PC-3 (cell line): ENCODE measurements around the gene PTGS1. TPM values are rescaled to one million over a fixed set of nuclear protein-coding genes. Genes with fewer than 3 reads are reported as not detected.
A peak's percentile ranks its signal among the peaks of the same experiment; 100 is the strongest.

ENCODE experiments used
- ATAC-seq: fragments of 200-7000 bp; cut with Tn5 transposase; 2 replicates; pipeline ENCODE4 v1.9.1; 2020; ENCODE audit warnings: mild to moderate bottlenecking, moderate library complexity
- BruUV-seq: library from RNA; stranded (reverse); fragments of 400-500 nt; replicated peaks from 2 replicates; lab custom pipeline; 2021; lab: Mats Ljungman, UMichigan
- CTCF ChIA-PET: fragments of 300-600 bp; sonication (Branson Sonifier 250); formaldehyde crosslinking; loops from one replicate; lab custom pipeline; 2022; ENCODE audit warnings: antibody characterized with exemption; lab: Charles Lee
- POLR2A ChIA-PET: fragments of 300-600 bp; sonication (Branson Sonifier 250); formaldehyde crosslinking; loops from one replicate; lab custom pipeline; 2022; ENCODE audit warnings: antibody characterized with exemption; ENCODE audit not compliant: unreplicated experiment; lab: Charles Lee
- DNase-seq: peaks from one replicate; pipeline ENCODE4 v3.0.0-alpha.2; 2015
- H2AFZ ChIP-seq: fragments of 300-600 bp; sonication (generic); 2 replicates; pipeline ENCODE4 v1.6.0; 2016; ENCODE audit warnings: antibody characterized with exemption, low read length
- H3F3A ChIP-seq: fragments of 300-600 bp; sonication (generic); one replicate; pipeline ENCODE4 v1.6.0; 2017; ENCODE audit warnings: antibody characterized with exemption, low read length, control low read depth, mild to moderate bottlenecking; ENCODE audit not compliant: unreplicated experiment
- H3K27ac ChIP-seq: fragments of 300-600 bp; sonication (generic); 2 replicates; pipeline ENCODE4 v1.5.1; 2016; ENCODE audit warnings: mild to moderate bottlenecking, low read length
- H3K27me3 ChIP-seq: fragments of 300-600 bp; sonication (generic); 2 replicates; pipeline ENCODE4 v1.6.1; 2016; ENCODE audit warnings: low read length, mixed read lengths
- H3K36me3 ChIP-seq: fragments of 300-600 bp; sonication (generic); 2 replicates; pipeline ENCODE4 v1.6.1; 2016; ENCODE audit warnings: low read depth, mixed run types, low read length, mixed read lengths
- H3K4me1 ChIP-seq: fragments of 300-600 bp; sonication (generic); 2 replicates; pipeline ENCODE4 v1.5.1; 2016; ENCODE audit warnings: low read length; ENCODE audit not compliant: insufficient read depth
- H3K4me2 ChIP-seq: fragments of 300-600 bp; sonication (generic); 2 replicates; pipeline ENCODE4 v1.6.0; 2016; ENCODE audit warnings: low read length
- H3K4me3 ChIP-seq: fragments of 300-600 bp; sonication (generic); 2 replicates; pipeline ENCODE4 v1.5.1; 2016; ENCODE audit warnings: mild to moderate bottlenecking, low read length, mixed read lengths
- H3K79me2 ChIP-seq: fragments of 300-600 bp; sonication (generic); 2 replicates; pipeline ENCODE4 v1.6.1; 2017; ENCODE audit warnings: low read length, mixed read lengths
- H3K9ac ChIP-seq: fragments of 300-600 bp; sonication (generic); 2 replicates; pipeline ENCODE4 v1.6.0; 2016; ENCODE audit warnings: mild to moderate bottlenecking, low read length
- H3K9me2 ChIP-seq: fragments of 300-600 bp; sonication (generic); replicated peaks from 2 replicates; pipeline ENCODE4 v1.6.1; 2016; ENCODE audit warnings: mixed run types, low read length, mixed read lengths
- H3K9me3 ChIP-seq: fragments of 300-600 bp; sonication (generic); 2 replicates; pipeline ENCODE4 v1.6.1; 2016; ENCODE audit warnings: low read length, mixed read lengths
- H4K20me1 ChIP-seq: fragments of 300-600 bp; sonication (generic); 2 replicates; pipeline ENCODE4 v1.6.1; 2016; ENCODE audit warnings: low read length, mixed read lengths
- EZH2 ChIP-seq: fragments of 300-600 bp; sonication (generic); IDR thresholded peaks from one replicate; pipeline ENCODE4 v1.6.1; 2017; ENCODE audit warnings: antibody characterized with exemption, mild to moderate bottlenecking, low read length; ENCODE audit not compliant: unreplicated experiment
- EZH2phosphoT487 ChIP-seq: fragments of 300-600 bp; sonication (generic); IDR thresholded peaks from 2 replicates; pipeline ENCODE4 v1.6.1; 2018; ENCODE audit warnings: mild to moderate bottlenecking, antibody characterized with exemption, low read length, borderline replicate concordance
- intact Hi-C: fragments of 100-400 bp; cut with micrococcal nuclease; formaldehyde crosslinking; loops from 2 replicates; pipeline ENCODE4 v1.9.0; 2023
- total RNA-seq: library from RNA; depleted of rRNA; stranded (reverse); fragments of >200 nt; gene quantifications from 2 replicates; pipeline ENCODE4 v1.2.3, GENCODE V29; 2014
- TF ChIP-seq, protein P1 (sequence below): fragments of 300-600 bp; sonication (generic); conservative IDR thresholded peaks from 2 replicates; pipeline ENCODE4 v1.5.1; 2017; ENCODE audit warnings: antibody characterized with exemption, low read depth, mild to moderate bottlenecking, low read length

The PTGS1 gene
- total RNA-seq, 1 experiment from 2014 or later, result 0.44 TPM

GRCh38 chr9:122347348-122348287 lies 23.2 kb upstream of the PTGS1 start:
- ChIA-PET POLR2A (interaction anchor here (0.6 kb wide), 1 partner anchor 12 kb away, joined by 3 read pairs; no protein-coding TSS in a partner anchor), CTCF (no interaction called here)
- intact Hi-C loops, result no loop called here
- no peaks in the 10 kb centered on the region for H4K20me1 ChIP-seq
- H3K36me3 ChIP-seq, result no peaks in the 10 kb centered on the region
- no peaks in the 10 kb centered on the region for H3K9me2 ChIP-seq
- H3K27me3 ChIP-seq, result no peaks in the 10 kb centered on the region
- ATAC-seq (peak; percentile 64), DNase-seq (peak; percentile 61)
- H3K4me2 ChIP-seq, result peak overlapping the region; percentile 81
- no peaks in the 10 kb centered on the region for H3K9me3 ChIP-seq
- no TSS peak for BruUV-seq
- H3K27ac ChIP-seq, result 0 out of 2 replicates have a peak overlapping the region, but pooled peaks have one; percentile 11
- H3K4me1 ChIP-seq, result peaks cover 10% of the 10 kb centered on the region; the same call in 1 of the 2 replicates
- no peaks in the 10 kb centered on the region for H3F3A ChIP-seq
- H3K9ac ChIP-seq, result peak overlapping the region; percentile 72
- peak overlapping the region; percentile 64 for H3K4me3 ChIP-seq
- peak overlapping the region; percentile 91 for H2AFZ ChIP-seq
- no peaks in the 10 kb centered on the region for H3K79me2 ChIP-seq
- TF ChIP-seq, protein P1, sequence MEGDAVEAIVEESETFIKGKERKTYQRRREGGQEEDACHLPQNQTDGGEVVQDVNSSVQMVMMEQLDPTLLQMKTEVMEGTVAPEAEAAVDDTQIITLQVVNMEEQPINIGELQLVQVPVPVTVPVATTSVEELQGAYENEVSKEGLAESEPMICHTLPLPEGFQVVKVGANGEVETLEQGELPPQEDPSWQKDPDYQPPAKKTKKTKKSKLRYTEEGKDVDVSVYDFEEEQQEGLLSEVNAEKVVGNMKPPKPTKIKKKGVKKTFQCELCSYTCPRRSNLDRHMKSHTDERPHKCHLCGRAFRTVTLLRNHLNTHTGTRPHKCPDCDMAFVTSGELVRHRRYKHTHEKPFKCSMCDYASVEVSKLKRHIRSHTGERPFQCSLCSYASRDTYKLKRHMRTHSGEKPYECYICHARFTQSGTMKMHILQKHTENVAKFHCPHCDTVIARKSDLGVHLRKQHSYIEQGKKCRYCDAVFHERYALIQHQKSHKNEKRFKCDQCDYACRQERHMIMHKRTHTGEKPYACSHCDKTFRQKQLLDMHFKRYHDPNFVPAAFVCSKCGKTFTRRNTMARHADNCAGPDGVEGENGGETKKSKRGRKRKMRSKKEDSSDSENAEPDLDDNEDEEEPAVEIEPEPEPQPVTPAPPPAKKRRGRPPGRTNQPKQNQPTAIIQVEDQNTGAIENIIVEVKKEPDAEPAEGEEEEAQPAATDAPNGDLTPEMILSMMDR, result no peak
- TF ChIP-seq EZH2 (no peak), EZH2phosphoT487 (no peak)

- Histone ChIP-seq H3K9ac (no peak overlapping the region), H3K79me2 (no peaks in the 10 kb centered on the region), H3K27ac (no peak overlapping the region), H3K4me3 (no peak overlapping the region), H4K20me1 (no peaks in the 10 kb centered on the region), H2AFZ (no peak overlapping the region), H3F3A (no peaks in the 10 kb centered on the region), H3K27me3 (no peaks in the 10 kb centered on the region), H3K4me2 (no peak overlapping the region), H3K4me1 (peaks cover 10% of the 10 kb centered on the region; the same call in 1 of the 2 replicates), H3K36me3 (no peaks in the 10 kb centered on the region), H3K9me3 (no peaks in the 10 kb centered on the region), H3K9me2 (no peaks in the 10 kb centered on the region)
- BruUV-seq, result no TSS peak
- CTCF ChIA-PET, result no interaction called here
- ATAC-seq (no peak), DNase-seq (no peak)
- TF ChIP-seq, protein P1, result no peak
- TF ChIP-seq EZH2phosphoT487, result no peak
- no peak for TF ChIP-seq EZH2
- POLR2A ChIA-PET, result no interaction called here
- intact Hi-C loops, result no loop called here
These were observed 22.5 kb upstream of the PTGS1 start for GRCh38 chr9:122348288-122348777.
